Measurements from ENCODE around the gene SETDB1.

Gene SETDB1

DNA sequence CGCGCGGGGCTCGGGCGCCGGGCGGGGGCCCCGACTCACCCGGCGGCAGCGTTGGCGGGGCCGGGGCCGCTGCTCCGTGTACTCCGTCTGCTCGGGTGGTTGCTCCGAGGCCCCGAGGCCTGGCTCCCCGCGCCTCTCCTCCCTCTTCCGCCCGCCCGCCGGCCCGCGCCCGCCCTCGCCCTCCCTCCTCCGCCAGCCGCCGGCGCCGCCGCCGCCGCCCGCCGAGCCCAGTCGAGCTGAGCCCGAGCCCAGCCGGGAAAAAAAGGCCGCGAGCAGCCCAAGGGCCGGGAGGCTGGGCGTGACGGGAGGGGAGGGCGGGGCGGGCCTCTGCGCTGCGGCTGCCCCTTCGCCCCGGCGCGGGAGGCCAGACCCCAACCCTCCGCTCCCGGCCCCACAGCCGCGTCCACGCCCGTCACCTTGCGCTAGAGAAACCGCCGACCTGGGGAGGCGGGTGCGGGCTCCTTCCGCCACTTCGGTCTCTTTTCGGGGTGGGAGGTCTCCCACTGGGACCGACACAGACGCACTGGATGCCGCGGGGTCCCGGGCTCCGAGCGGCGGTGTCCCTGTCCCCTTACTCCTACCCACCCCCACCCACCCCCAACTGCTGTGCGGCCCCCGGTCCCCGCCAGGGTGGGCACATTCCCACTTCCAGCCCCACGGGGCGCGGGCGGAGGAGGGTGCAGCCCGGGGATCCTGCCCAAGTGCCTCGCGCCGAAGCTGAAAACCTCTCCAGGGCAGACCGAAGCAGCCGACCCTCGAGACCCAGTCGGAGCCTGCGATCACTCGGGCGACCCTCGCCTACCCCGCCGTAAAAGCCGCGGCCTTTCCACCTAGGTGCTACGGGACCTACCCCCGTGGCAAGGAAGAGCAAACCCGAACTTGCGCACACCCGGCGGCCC lies 48.7 kb downstream of the SETDB1 start, which contains the start of gene CERS2:
Gene CERS2, minus strand, starts transcription at position 256 of the 899 bp plus-strand sequence. CDS start 5,745 bp downstream, outside the sequence.
- peak within 1 kb of the TSS; percentile 66 for H3K4me3 ChIP-seq (ENCODE audit: low read depth, low read length)

DNA sequence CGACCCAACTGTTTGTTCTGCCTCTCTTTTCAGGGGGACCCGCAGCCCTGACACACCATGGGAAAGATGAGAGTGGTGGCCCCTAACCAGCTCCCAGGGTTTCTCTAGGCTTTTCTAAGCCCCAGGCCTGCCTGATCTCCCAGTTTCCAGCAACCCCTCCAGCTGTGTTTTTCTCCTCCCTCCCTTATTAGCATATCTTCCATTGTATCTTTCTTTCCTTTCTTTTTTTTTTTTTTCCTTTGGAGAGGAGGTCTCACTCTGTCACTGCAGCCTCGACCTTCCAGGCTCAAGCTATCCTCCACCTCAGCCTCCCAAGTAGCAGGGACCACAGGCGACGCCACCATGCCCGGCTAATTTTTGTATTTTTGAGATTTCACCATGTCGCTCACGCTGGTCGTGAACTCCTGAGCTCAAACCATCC lies 50.2 kb downstream of the SETDB1 start:
- H3K4me3 ChIP-seq (ENCODE audit: low read depth, low read length), result no peak overlapping the region

DNA sequence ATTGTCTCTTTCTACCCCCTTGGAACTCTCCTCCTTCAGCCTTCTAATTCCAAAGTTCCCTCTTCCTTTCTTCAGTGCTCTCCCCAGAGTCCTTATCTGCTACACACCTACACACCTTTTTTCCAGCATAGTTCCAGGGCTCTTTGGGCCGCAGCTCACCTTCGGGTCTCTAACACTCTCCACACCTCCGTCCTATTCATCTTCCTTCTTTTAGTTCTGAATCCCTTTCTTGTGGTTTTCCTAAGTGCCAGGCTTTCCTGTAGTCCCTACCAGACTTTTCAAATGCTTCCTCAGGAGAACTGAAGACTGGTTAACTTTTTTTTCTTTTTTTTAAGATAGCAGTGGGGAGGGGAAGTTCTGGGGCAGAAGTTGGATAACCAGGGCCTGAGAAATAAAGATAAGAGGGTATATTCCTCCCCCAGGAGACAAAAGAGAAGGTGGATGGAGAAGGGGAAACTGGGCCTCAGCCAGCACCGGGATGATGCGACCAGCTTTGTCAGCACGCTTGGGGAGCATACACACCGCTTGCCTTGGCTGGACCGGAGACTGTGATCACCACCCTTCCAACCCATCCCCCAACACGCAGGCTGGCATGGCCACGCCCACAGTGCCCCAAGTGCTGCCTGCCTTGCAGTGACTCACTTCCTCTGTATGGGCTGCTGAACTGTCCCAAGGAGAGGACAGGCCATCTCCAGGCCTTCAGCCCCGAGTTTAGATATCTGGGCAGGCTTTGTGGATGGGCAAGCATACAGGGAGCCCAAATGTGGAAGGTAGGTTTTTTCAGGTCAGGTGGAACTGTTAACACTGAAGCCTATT lies 50.9 kb downstream of the SETDB1 start:
- no peak overlapping the region for H3K4me3 ChIP-seq (ENCODE audit: low read depth, low read length)

DNA sequence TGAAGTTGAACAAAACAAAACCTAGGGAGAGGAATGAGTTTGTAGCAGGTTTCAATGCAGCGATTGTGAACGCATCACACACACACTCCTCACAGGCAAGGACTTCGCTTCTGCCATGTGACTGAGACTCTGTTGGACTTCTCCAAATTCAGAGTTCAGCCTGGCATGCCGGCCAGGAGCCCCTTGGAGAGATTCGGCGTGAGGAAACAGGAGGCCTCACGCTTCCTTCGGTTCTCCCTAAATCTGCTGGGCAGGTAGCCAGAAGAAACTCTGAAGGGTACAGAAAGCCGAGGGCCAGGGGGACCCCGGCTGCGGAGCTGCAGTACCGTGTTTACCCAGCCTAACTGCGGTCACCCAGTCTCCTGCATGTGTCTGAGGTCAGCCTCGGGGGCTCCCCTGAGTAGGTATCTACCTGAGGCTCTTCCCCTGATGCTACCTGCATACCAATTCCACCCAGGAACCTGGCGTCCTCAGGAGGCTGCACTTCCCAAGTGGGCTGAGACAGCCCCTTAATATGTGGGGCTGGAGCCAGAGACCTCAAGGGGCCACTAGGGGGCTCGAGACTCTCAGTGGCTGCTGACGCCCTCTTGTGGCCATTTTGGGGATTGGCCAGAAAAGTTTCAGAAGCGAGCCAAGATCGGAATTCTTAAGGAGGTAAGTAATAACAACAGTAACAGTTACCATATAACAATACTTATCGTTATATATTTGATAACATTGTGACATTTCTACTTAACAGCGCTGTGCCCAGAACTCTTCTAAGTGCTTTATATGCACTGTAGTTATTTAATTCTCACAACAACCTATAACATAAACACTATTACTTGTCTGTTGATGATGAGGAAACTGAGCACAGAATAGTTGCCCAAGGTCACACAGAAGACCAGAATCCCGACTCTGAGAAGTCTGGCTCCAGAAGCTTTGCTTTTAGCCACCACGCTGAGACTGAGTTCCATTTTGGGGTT lies 53.2 kb downstream of the SETDB1 start:
- no peak overlapping the region for H3K4me3 ChIP-seq (ENCODE audit: low read depth, low read length)

DNA sequence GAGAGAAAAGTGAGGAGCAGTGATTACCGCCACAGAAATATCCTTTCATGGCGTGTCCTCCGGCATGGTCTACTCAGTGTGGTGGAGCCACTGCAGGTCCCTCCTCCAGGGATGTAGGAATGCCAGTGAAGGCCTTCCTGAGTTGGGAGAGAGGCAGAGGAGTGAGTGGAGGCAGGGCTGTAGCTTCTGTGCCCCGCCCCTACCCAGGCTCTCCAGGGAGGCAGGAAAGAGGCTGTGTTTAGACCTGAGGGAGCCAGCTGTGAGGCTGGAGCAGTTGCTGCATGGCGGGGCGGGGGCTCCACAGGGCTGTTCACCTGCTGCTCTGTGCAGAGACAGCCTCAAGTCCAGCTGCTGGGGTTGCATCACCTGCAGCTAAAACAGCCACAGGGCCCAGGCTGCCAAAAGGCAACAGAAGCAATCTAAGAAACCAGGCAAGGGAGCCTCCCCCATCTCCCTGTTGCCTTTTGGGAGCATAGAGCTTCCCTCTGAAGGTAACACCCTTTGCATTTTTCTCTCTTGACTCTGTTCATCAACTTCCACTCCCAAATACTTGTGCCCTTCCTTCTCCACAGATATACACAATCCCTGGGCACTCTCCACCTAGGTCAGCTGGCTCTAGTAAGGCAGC lies 55.1 kb downstream of the SETDB1 start:
- no peak overlapping the region for H3K4me3 ChIP-seq (ENCODE audit: low read depth, low read length)

DNA sequence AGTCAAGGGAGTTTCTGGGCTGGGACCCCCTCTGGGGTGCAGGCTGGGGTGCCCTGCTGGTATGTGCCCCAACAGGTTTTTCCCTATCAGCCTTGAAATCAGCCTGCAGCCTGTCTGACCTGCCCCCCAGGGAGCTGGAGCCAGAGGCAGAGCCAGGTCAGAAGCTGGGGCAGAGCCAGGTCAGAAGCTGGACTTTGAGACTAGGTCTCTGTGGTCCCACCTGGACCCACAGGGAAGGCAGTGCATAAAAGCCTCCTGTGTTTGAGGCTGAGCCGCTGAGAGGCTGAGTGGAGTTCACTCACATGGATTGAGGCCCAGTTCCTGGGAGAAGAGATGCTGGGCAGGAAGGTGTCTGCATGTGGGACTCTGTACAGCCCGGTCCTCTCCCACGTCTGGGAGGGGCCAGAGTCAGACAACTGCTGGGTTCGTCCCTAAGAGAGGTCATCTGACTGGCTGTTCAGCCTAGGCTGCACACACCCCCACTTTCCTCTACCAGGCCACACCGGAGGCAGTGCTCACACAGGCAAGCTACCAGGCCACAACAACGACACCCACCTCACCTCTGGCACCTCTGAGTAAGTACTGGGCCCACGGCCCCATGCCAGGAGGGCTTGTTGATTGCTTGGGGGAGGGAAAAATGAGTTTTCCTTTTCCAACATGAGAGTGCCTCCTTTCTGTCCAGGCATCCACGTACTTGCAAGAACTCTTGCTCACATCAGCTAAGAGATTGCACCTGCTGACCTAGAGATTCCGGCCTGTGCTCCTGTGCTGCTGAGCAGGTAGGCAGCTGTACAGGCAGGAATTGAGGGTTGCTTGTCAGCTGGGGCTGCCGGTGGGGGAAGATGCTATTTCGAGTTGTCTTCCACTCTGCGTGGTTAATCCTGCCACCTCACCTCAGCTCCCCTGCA lies 55.9 kb downstream of the SETDB1 start, which contains the start of gene ANXA9:
Gene ANXA9, plus strand, starts transcription at position 488 of the 908 bp plus-strand sequence. CDS start 814 bp downstream, outside the sequence.
- no peak within 1 kb of the TSS for H3K4me3 ChIP-seq (ENCODE audit: low read depth, low read length)

DNA sequence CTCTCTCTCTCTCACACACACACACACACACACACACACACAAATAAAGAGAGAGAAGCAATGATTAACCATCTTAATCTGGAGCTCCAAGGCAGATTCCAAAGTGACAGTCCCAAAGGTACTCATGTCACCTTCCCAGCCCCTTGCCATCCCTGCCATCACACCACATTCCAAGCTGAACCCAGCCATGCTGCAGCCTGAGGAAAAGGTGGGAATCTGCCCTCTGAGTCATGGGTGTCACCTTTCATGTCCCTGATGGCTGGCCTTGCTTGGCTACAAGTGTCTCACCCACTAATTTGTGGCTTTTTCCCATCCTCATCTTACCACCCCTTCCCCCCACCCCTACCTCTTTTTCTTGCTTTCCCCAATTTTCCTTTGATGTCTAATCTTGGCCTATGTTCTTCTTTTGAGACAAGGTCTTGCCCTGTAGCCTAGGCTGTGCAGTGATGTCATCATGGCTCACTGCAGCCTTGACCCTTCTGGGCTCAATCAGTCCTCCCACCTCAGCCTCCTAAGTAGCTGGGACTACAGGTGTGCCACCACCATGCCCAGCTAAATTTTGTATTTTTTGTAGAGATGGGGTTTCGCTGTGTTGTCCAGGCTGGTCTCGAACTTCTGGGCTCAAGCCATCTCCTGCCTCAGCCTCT lies 59.1 kb downstream of the SETDB1 start:
- H3K4me3 ChIP-seq (ENCODE audit: low read depth, low read length), result no peak overlapping the region

DNA sequence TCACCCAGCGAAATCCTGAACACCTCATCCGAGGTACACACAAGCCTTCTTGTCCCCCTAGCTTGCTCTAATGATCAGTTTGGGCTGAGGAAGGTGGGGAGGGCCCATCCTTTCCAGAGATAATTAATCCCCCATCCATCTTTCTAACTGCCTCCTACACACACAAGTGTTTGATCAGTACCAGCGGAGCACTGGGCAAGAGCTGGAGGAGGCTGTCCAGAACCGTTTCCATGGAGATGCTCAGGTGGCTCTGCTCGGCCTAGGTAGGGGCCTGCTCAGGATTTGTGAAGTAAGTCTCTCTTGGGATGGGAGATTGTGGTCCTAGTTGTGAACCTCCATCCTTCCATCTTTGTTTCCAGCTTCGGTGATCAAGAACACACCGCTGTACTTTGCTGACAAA lies 61.8 kb downstream of the SETDB1 start:
- no peak overlapping the region for H3K4me3 ChIP-seq (ENCODE audit: low read depth, low read length)

DNA sequence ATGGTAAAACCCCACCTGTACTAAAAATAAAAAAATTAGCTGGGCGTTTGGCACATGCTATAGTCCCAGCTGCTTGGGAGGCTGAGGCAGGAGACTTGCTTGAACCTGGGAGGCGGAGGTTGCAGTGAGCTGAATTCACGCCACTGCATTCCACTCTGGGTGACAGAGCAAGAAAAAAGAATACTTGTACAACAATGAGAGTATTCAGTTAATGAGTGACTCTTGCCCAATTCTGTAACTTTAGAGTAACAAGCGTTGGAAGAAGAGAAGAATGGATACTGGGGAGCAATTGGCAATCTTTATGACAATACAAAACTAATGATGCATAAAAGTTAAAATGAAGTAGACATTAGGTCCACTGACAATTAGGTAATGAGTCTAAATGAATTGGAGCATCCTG lies 66.5 kb downstream of the SETDB1 start:
- H3K4me3 ChIP-seq (ENCODE audit: low read depth, low read length), result no peak overlapping the region

DNA sequence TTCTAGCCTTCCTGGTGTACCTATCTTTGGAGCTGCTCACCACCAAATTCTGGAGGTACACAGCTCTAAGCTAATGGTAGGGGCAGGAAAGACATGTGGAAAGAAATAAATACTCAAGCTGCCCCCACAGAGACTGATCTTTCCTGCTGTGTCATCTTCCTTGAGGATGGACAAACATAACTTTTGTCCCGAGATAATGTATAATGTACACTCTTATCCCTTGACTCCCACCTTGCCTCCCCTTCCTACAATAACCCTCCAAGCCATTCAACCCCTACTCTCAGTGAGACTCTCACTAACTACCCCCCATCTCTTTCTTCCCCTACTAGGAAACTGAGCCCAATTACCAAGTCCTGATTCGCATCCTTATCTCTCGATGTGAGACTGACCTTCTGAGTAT lies 68.1 kb downstream of the SETDB1 start:
- H3K4me3 ChIP-seq (ENCODE audit: low read depth, low read length), result no peak overlapping the region

DNA sequence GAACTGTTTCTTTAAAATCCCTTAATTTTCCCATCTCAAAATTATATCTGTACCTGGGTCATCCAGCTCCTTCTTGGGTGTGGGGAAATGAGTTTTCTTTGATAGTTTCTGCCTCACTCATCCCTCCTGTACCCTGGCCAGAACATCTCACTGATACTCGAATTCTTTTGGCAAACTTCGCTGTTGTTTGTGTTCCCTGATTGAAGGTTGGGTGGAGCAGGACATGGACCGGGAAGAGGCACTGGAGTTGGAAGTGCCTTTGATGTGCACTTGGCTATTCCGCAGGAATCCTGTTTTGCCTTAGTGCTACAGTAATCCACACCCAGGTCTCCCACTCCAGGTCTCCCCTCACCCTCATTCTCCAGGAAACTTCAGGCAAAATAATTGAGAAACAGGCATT lies 69.3 kb downstream of the SETDB1 start:
- no peak overlapping the region for H3K4me3 ChIP-seq (ENCODE audit: low read depth, low read length)

DNA sequence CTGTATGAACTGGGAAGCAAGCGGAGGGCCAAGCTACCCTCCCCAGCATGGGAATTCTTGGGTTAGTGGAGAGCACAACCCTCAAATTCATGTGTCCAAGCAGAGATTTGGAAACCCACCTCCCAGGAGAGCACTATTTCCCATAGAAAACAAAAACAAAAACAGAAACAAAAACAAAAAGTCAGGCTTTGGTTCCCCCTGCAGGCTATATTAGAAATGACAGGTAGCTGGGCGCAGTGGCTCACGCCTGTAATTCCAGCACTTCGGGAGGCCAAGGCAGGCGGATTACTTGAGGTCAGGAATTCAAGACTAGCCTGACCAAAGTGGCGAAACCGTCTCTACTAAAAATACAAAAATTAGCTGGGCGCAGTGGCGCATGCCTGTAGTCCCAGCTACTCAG lies 69.7 kb downstream of the SETDB1 start:
- H3K4me3 ChIP-seq (ENCODE audit: low read depth, low read length), result no peak overlapping the region

DNA sequence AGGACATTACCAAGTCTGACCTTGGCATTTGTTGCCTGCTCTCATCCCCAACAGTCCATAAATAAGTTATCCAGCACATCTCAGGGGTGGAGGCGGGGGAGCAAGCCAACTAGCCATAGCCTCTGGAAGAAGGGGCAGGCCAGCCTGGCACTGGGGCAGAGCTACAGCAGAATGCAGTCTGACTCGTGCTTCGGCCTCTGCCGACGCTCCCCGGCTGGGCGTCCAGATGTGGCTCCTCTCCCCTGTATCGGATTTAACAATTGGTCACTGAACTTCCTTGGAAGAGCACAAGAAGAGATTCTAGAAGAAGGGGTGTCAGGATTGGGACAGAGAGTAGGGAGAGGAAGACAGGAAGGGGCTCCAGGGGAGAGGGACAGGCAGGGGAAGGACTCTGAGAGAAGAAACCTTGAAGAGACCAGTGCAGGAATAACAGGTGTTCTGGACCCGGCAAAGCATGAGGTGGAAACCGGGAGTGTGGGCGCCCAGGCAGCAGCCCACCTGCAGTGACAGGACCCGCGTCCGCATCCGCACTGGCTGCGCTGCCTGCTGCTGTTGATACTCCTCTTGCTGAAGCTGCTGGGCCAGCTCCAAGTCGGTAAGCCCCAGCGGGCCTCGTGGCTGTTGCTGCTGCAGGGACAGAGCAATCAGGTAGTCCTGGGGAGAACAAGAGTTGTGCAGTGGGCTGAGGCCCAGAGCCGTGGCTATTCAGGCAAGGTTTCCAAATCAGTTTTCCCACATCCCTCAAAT lies 71.1 kb downstream of the SETDB1 start:
- no peak overlapping the region for H3K4me3 ChIP-seq (ENCODE audit: low read depth, low read length)

DNA sequence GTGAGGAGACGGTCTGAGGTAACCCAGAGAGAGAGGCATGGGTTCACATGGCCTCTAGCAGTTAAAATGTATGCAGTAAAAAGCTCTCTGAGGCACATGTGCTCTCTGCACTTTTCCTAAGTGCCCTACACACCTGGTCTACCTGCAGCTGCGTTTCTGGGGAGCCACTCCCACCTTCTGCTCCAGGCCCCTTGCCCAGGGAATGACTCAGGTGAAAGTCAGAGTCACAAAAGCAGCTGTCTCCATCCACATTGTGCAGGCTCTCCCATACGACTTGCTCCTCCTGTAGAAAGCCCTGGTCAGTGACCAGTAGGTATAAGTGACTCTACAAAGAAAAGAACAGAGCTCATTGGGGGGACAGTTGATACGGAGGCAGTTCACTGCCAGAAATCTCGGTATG lies 71.8 kb downstream of the SETDB1 start:
- H3K4me3 ChIP-seq (ENCODE audit: low read depth, low read length), result no peak overlapping the region

DNA sequence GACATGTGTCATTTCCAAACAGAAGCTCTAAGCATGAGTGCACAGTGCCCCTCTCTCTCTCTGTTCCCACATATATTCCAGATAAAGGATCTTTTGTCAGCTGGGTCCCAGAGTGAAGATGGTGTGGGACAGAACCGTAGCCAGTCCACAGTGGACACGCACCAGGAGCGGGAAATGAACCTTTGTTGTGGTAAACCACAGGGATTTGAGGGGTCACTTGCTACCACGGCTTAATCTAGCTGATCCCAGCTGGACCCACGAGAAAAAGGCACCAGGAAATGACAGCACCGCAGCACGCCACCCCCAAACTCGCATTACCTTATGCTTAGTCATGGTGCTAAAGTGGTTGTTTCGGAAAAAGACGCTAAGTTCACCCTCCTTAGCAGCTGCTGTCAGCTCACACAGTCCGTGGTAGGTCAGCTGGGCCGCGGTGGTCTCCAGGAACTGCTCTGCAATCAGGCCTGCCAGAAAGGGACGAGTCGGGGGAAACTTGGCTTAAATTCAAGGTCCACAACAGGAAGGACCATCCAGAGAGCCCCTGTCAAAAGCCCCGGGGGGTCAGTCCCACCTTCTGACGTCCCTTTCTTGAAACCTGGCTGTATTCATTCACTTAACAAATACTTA lies 73.0 kb downstream of the SETDB1 start:
- H3K4me3 ChIP-seq (ENCODE audit: low read depth, low read length), result no peak overlapping the region

DNA sequence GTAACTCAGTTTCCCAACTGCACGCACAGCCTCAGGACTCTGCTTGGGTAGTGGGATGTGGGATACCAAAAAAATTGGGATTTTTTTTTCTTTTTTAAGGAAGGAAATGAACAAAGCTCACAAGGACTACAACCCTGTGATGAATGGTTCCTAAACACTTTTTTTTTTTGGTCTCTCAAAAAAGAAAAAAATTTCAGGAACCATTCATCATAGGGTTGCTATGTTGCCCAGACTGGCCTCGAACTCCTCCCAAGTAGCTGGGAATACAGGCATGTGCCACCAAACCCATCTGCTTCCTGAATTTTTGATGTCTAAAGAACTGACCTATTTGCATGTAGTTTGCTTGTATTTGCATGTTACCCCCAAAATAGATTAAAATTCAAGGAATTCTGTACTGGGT lies 73.8 kb downstream of the SETDB1 start:
- no peak overlapping the region for H3K4me3 ChIP-seq (ENCODE audit: low read depth, low read length)

DNA sequence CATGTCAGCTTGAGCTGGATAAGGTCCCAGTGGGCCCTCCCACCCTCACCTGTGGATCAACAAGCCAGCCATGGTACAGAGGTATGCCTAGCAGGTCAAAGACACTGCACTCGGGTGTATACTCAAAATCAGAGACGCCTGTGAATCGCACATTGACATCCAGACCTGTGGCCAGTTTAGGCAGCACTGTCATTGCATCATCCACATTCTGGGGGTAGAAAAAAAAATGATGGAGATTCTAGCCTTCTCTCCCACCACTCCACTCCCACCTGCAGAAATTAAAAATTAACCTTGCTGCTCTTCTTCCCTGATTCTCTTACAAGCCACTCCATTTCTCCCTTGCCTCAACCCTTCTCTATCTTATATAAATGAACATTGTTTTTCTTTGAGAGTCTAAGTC lies 74.2 kb downstream of the SETDB1 start:
- no peak overlapping the region for H3K4me3 ChIP-seq (ENCODE audit: low read depth, low read length)

Measured in iPS-11a (cell line).